H1 (cell line): ENCODE measurements around the gene NXPH3. TPM values are rescaled to one million over a fixed set of nuclear protein-coding genes. Genes with fewer than 3 reads are reported as not detected.

Experiments used
- CHD7 ChIP-seq: fragments of 300-600 bp; sonication (generic); IDR thresholded peaks from 2 replicates; pipeline ENCODE4 v1.7.1; 2012; ENCODE audit warnings: low read length, moderate library complexity, mild to moderate bottlenecking, inconsistent platforms; ENCODE audit not compliant: insufficient replicate concordance
- E2F6 ChIP-seq: IDR thresholded peaks from 2 replicates; pipeline ENCODE4 v1.6.1; 2012; ENCODE audit warnings: inconsistent platforms
- EZH2 ChIP-seq: fragments of 200-600 bp; sonication (generic); IDR thresholded peaks from 2 replicates; pipeline ENCODE4 v1.7.1; 2012; ENCODE audit warnings: low read depth, mild to moderate bottlenecking, moderate library complexity, low read length, inconsistent platforms; ENCODE audit not compliant: severe bottlenecking
- GABPA ChIP-seq: IDR thresholded peaks from 2 replicates; pipeline ENCODE4 v1.6.1; 2011; ENCODE audit warnings: mild to moderate bottlenecking, low read length, moderate library complexity, borderline replicate concordance; ENCODE audit not compliant: insufficient read depth
- POLR2AphosphoS5 ChIP-seq: IDR thresholded peaks from 2 replicates; pipeline ENCODE4 v1.6.1; 2011; ENCODE audit warnings: low read depth, low read length
- RAD21 ChIP-seq, 2 experiments: IDR thresholded peaks in 1 of 2; conservative IDR thresholded peaks in 1 of 2; 2 replicates each; pipeline ENCODE4 v1.6.1; 2011; ENCODE audit warnings: low read depth in 2 of 2, low read length in 2 of 2, improper control_type of control experiment in 1 of 2, inconsistent platforms in 1 of 2, mild to moderate bottlenecking in 1 of 2, moderate library complexity in 1 of 2
- SP4 ChIP-seq: IDR thresholded peaks from 2 replicates; pipeline ENCODE4 v1.6.1; 2012; ENCODE audit warnings: low read length, inconsistent platforms
- polyA plus RNA-seq, 7 experiments: library from polyadenylated mRNA; depleted of rRNA in 3 of 7; stranded (reverse) in 5 of 7; unstranded in 2 of 7; fragments of >200 nt in 5 of 7; fragments of 200-250 nt in 2 of 7; gene quantifications; 1 replicate in 5 of 7; 2 replicates in 1 of 7; 4 replicates in 1 of 7; pipeline versions ENCODE4 v1.2.1 to v1.2.3, GENCODE V29; 2011 to 2013; ENCODE audit warnings: missing spikeins in 2 of 7, mixed read lengths in 2 of 7
- total RNA-seq: library from RNA; stranded (reverse); fragmentation: NEBNext Ultra II Directional; extraction: Animal tissue kit (Norgen Biotek cat#: 25700); gene quantifications from 2 replicates; pipeline ENCODE4 v1.2.1, GENCODE V29; 2021

NXPH3 gene
- total and polyA plus RNA-seq, 2 of the 8 experiments (the other 6 are each of a cell fraction or from before 2014, with no cell fraction given), result 2.5 to 3.7 TPM

GRCh38 chr17:49621946-49622529 lies 46.4 kb downstream of the NXPH3 start (continued):
- TF ChIP-seq CHD7, result no peak
- no peak for TF ChIP-seq RAD21 (IDR thresholded peaks at IDR 0.05 in 1 of 2, conservative IDR thresholded peaks at IDR 0.05 in 1 of 2; ENCODE audit: low read depth in 2 of 2, low read length in 2 of 2)
- no peak for TF ChIP-seq E2F6
- TF ChIP-seq GABPA, result no peak
- no peak for TF ChIP-seq POLR2AphosphoS5
- no peak for TF ChIP-seq EZH2
- TF ChIP-seq SP4, result no peak
